Left ventricle myocardium inferior (tissue), 1 donor: Measurements from ENCODE around the gene IGF1R. TPM values are rescaled to one million over a fixed set of nuclear protein-coding genes. Genes with fewer than 3 reads are reported as not detected.

Experiments
- DNase-seq: peaks from one replicate; pipeline ENCODE4 v3.0.0-alpha.2; 2020
- H3K27ac ChIP-seq: fragments of 200-600 bp; replicated peaks from 2 replicates; pipeline ENCODE4 v1.8.0; 2021
- H3K27me3 ChIP-seq: fragments of 200-600 bp; 2 replicates; pipeline ENCODE4 v1.8.0; 2021; ENCODE audit warnings: low read depth
- H3K36me3 ChIP-seq: fragments of 200-600 bp; 2 replicates; pipeline ENCODE4 v1.8.0; 2021
- H3K4me1 ChIP-seq: fragments of 200-600 bp; 2 replicates; pipeline ENCODE4 v1.8.0; 2021
- H3K4me3 ChIP-seq: fragments of 200-600 bp; 2 replicates; pipeline ENCODE4 v1.8.0; 2021; ENCODE audit warnings: mild to moderate bottlenecking, moderate library complexity
- H3K9me3 ChIP-seq: fragments of 200-600 bp; replicated peaks from 2 replicates; pipeline ENCODE4 v1.8.0; 2021
- intact Hi-C: fragments of 100-400 bp; cut with micrococcal nuclease; formaldehyde crosslinking; loops from one replicate; pipeline ENCODE4 v1.11.0; 2022
- total RNA-seq: library from RNA; stranded (reverse); fragmentation: NEBNext Ultra II Directional; extraction: Animal tissue kit (Norgen Biotek cat#: 25700); gene quantifications from one replicate; pipeline ENCODE4 v1.2.1, GENCODE V29; 2021
- TF ChIP-seq, protein P1 (sequence below): fragments of 200-600 bp; IDR thresholded peaks from 2 replicates; pipeline ENCODE4 v1.8.0; 2021; ENCODE audit warnings: antibody characterized with exemption, mild to moderate bottlenecking, borderline replicate concordance
- donor health status: DM: no; HTN: yes; CAD: no; lungs with severe emphysema.

Gene IGF1R
- total RNA-seq, 1 donor from 2014 or later, result 37.2 TPM

GRCh38 chr15:98891301-98891700, 243.0 kb downstream of the IGF1R start:
- TF ChIP-seq, protein P1, sequence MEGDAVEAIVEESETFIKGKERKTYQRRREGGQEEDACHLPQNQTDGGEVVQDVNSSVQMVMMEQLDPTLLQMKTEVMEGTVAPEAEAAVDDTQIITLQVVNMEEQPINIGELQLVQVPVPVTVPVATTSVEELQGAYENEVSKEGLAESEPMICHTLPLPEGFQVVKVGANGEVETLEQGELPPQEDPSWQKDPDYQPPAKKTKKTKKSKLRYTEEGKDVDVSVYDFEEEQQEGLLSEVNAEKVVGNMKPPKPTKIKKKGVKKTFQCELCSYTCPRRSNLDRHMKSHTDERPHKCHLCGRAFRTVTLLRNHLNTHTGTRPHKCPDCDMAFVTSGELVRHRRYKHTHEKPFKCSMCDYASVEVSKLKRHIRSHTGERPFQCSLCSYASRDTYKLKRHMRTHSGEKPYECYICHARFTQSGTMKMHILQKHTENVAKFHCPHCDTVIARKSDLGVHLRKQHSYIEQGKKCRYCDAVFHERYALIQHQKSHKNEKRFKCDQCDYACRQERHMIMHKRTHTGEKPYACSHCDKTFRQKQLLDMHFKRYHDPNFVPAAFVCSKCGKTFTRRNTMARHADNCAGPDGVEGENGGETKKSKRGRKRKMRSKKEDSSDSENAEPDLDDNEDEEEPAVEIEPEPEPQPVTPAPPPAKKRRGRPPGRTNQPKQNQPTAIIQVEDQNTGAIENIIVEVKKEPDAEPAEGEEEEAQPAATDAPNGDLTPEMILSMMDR, result no peak
- Histone ChIP-seq H3K36me3 (peaks cover 9% of the 10 kb centered on the region), H3K4me1 (peaks cover 18% of the 10 kb centered on the region), H3K27ac (no peak overlapping the region), H3K4me3 (no peak overlapping the region), H3K27me3 (no peaks in the 10 kb centered on the region), H3K9me3 (no peaks in the 10 kb centered on the region)
- no peak for DNase-seq
- intact Hi-C loops, result no loop called here

GRCh38 chr15:98893401-98893800, 245.1 kb downstream of the IGF1R start:
- intact Hi-C loops, result no loop called here

GRCh38 chr15:98894312-98894711, 246.0 kb downstream of the IGF1R start:
- peaks cover 23% of the 10 kb centered on the region for H3K36me3 ChIP-seq
- no peak overlapping the region for H3K27ac ChIP-seq
- H3K4me1 ChIP-seq, result peaks cover 23% of the 10 kb centered on the region

More at GRCh38 chr15:98893401-98893800, 245.1 kb downstream of the IGF1R start:
- Histone ChIP-seq H3K9me3 (no peaks in the 10 kb centered on the region), H3K4me1 (peaks cover 25% of the 10 kb centered on the region), H3K36me3 (peaks cover 23% of the 10 kb centered on the region), H3K27me3 (no peaks in the 10 kb centered on the region), H3K4me3 (no peak overlapping the region), H3K27ac (no peak overlapping the region)
- TF ChIP-seq, protein P1, result no peak
- no peak for DNase-seq

DNA sequence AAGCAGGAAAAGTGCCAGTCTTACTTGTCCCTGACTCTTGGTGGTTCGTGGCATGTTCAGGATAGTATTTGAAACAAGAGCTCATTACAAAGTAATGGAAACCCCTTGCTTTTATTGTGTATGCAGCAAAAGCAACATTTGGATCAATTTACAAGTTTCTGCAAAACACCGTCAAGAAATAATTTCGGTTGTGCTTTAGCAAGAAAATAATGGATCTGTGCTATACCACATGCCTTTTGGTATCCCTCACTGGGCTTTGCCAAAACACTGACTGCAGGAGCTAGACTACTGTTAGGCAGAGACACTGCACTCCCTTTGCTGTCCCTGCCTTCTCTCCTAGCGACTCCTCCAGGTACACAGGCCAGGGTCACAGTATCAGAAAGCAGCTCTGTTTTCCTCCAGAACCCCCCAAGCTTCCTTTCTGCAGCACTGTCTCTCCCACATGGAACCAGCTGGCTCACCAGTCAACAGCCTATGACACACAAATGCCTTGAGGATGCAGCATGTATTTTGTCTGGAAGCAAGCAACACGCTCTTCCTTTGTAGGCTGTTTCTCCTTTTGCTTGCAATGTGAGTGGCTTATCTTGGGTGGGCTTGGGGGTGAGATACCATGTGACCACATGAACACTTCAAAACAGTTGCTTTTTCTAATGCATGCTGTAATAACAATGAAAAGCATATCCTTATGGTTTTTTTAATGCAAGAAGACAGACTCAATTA, 247.8 kb downstream of the IGF1R start:
- Histone ChIP-seq H3K36me3 (peaks cover 30% of the 10 kb centered on the region), H3K4me1 (peaks cover 29% of the 10 kb centered on the region)
- intact Hi-C loops, result no loop called here

More at GRCh38 chr15:98894312-98894711, 246.0 kb downstream of the IGF1R start:
- H3K27me3 ChIP-seq, result no peaks in the 10 kb centered on the region
- no peak for DNase-seq
- intact Hi-C loops, result no loop called here
- TF ChIP-seq, protein P1, result no peak
- no peak overlapping the region for H3K4me3 ChIP-seq
- no peaks in the 10 kb centered on the region for H3K9me3 ChIP-seq

DNA sequence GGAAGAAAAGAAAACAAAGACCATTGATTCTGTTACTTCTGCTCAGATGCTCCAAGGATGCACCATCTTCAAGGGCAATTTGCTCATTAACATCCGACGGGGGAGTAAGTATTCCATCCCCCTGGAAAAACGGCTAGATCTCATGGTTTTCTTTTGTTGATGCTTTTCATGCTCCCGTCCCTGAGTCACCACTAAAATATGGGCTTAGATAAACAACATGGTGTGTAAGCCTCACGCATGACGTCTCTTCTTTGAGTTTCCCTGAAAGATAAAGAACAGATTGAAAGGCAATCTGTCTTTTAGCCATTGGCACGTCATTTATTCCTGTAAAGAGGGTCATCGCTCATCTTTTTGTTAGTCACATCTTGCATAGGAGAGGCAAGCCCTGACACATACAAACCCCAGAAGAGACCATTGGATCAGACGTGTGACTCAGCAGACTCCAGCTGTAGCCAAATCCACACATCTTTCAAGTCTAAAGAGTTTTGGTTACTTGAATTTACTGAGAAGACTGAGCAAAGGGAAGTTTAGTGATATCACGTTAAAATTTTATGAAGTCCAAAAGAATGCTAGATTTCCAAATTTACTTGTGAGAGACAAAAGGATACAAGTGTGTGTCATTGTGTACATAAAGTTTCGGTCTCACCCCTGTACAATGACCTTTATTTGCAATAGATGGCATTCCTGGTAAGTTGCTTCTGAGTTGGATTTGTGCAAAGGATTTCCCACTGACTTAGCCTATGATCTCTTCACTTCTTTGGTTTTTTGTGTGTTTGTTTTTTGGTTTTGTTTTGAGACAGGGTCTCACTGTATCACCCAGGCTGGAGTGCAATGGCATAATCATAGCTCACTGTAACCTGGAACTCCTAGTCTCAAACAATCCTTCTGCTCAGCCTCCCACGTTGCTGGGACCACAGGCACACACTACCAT, 248.7 kb downstream of the IGF1R start:
- Histone ChIP-seq H3K36me3 (peaks cover 24% of the 10 kb centered on the region), H3K9me3 (no peaks in the 10 kb centered on the region), H3K4me1 (peaks cover 29% of the 10 kb centered on the region), H3K27me3 (no peaks in the 10 kb centered on the region), H3K27ac (peak overlapping the region; percentile 41), H3K4me3 (no peak overlapping the region)
- no peak for DNase-seq
- intact Hi-C loops, result no loop called here
- TF ChIP-seq, protein P1, result no peak

More for the DNA sequence above, 247.8 kb downstream of the IGF1R start:
- H3K4me3 ChIP-seq, result no peak overlapping the region
- DNase-seq, result no peak
- no peaks in the 10 kb centered on the region for H3K9me3 ChIP-seq
- TF ChIP-seq, protein P1, result no peak
- peak overlapping the region; percentile 41 for H3K27ac ChIP-seq
- H3K27me3 ChIP-seq, result no peaks in the 10 kb centered on the region
